Measurements from ENCODE around the gene CHCHD6.
A peak's percentile ranks its signal among the peaks of the same experiment; 100 is the strongest.
"Not testable (repeated sequence)": the region's sequence is repeated elsewhere in the genome, so short reads cannot be mapped to it uniquely, and the experiment has no call there.

CHCHD6 gene

GRCh38 chr3:126797563-126797962, 93.5 kb downstream of the CHCHD6 start:
- no peak for TF ChIP-seq CTCF (IDR thresholded peaks at IDR 0.05)
- DNase-seq = no peak
- no peaks in the 10 kb centered on the region for H3K4me1 Mint-ChIP-seq
- H3K27ac Mint-ChIP-seq = peak overlapping the region; percentile 31
- H3K4me3 Mint-ChIP-seq = no peak overlapping the region
- H3K36me3 Mint-ChIP-seq (ENCODE audit: low read depth) = peaks cover 61% of the 10 kb centered on the region
- H3K9me3 Mint-ChIP-seq = peaks cover 52% of the 10 kb centered on the region
- H3K27me3 Mint-ChIP-seq (ENCODE audit: low read depth, poor library complexity) = no peaks in the 10 kb centered on the region

GRCh38 chr3:126798521-126798920, 94.5 kb downstream of the CHCHD6 start:
- no peak for DNase-seq
- no peak overlapping the region for H3K4me3 Mint-ChIP-seq
- peaks cover 52% of the 10 kb centered on the region for H3K9me3 Mint-ChIP-seq
- peaks cover 55% of the 10 kb centered on the region for H3K36me3 Mint-ChIP-seq (ENCODE audit: low read depth)
- no peak for TF ChIP-seq CTCF (IDR thresholded peaks at IDR 0.05)
- no peak overlapping the region for H3K27ac Mint-ChIP-seq
- no peaks in the 10 kb centered on the region for H3K27me3 Mint-ChIP-seq (ENCODE audit: low read depth, poor library complexity)
- H3K4me1 Mint-ChIP-seq = no peaks in the 10 kb centered on the region

- Mint-ChIP-seq H3K27me3 (ENCODE audit: low read depth, poor library complexity) (no peaks in the 10 kb centered on the region), H3K27ac (no peak overlapping the region), H3K4me3 (no peak overlapping the region), H3K4me1 (no peaks in the 10 kb centered on the region), H3K36me3 (ENCODE audit: low read depth) (peaks cover 58% of the 10 kb centered on the region), H3K9me3 (peaks cover 52% of the 10 kb centered on the region)
- TF ChIP-seq CTCF (IDR thresholded peaks at IDR 0.05) = no peak
- no peak for DNase-seq
These were observed 95.1 kb downstream of the CHCHD6 start for GRCh38 chr3:126799099-126799498.

- not testable (repeated sequence) for H3K4me1 Mint-ChIP-seq; DNase-seq; H3K4me3 Mint-ChIP-seq; H3K27me3 Mint-ChIP-seq (ENCODE audit: low read depth, poor library complexity); H3K27ac Mint-ChIP-seq
- Mint-ChIP-seq H3K36me3 (ENCODE audit: low read depth) (peaks cover 60% of the 10 kb centered on the region), H3K9me3 (peaks cover 60% of the 10 kb centered on the region)
These were observed 97.3 kb downstream of the CHCHD6 start for GRCh38 chr3:126801312-126801711.

GRCh38 chr3:126807795-126808194, 103.8 kb downstream of the CHCHD6 start:
- Mint-ChIP-seq H3K27me3 (ENCODE audit: low read depth, poor library complexity) (no peaks in the 10 kb centered on the region), H3K4me1 (no peaks in the 10 kb centered on the region), H3K9me3 (peaks cover 20% of the 10 kb centered on the region), H3K27ac (no peak overlapping the region), H3K4me3 (no peak overlapping the region), H3K36me3 (ENCODE audit: low read depth) (peaks cover 10% of the 10 kb centered on the region)
- DNase-seq = no peak
- no peak for TF ChIP-seq CTCF (IDR thresholded peaks at IDR 0.05)

- no peaks in the 10 kb centered on the region for H3K9me3 Mint-ChIP-seq
- no peak overlapping the region for H3K27ac Mint-ChIP-seq
- H3K36me3 Mint-ChIP-seq (ENCODE audit: low read depth) = no peaks in the 10 kb centered on the region
- peaks cover under 1% of the 10 kb centered on the region for H3K4me1 Mint-ChIP-seq
- H3K27me3 Mint-ChIP-seq (ENCODE audit: low read depth, poor library complexity) = no peaks in the 10 kb centered on the region
- DNase-seq = no peak
- no peak overlapping the region for H3K4me3 Mint-ChIP-seq
- TF ChIP-seq CTCF (IDR thresholded peaks at IDR 0.05) = no peak
These were observed 107.5 kb downstream of the CHCHD6 start for GRCh38 chr3:126811530-126811929.

All from nephron progenitor cell (in vitro differentiated cells).